K562 (cell line): ENCODE measurements around the gene RNU11. TPM values are rescaled to one million over a fixed set of nuclear protein-coding genes. Genes with fewer than 3 reads are reported as not detected.
A peak's percentile ranks its signal among the peaks of the same experiment; 100 is the strongest.

ENCODE experiments used
- BCL6 ChIP-seq: fragments of 250-450 bp; sonication (Bioruptor Pico); IDR thresholded peaks from 2 replicates; pipeline ENCODE4 v1.4.0; 2020
- CHD2 ChIP-seq: IDR thresholded peaks from 2 replicates; pipeline ENCODE4 v1.6.1; 2011; ENCODE audit warnings: low read depth, low read length
- NR4A1 ChIP-seq, 2 experiments: fragments of 250-450 bp in 1 of 2; fragments of 450-650 bp in 1 of 2; sonication (Bioruptor Pico) in 1 of 2; IDR thresholded peaks; 2 replicates each; pipeline versions ENCODE4 v1.4.0 to v1.6.1; 2016 to 2020; ENCODE audit warnings: mild to moderate bottlenecking in 2 of 2, missing compliant biosample characterization in 1 of 2, missing genetic modification characterization in 1 of 2, moderate library complexity in 1 of 2
- POLR2A ChIP-seq: fragments of 450-650 bp; conservative IDR thresholded peaks from 2 replicates; pipeline ENCODE4 v1.6.1; 2016
- RCOR1 ChIP-seq, 2 experiments: IDR thresholded peaks; 2 replicates each; pipeline ENCODE4 v1.6.1; 2012; ENCODE audit warnings: low read depth in 2 of 2, low read length in 2 of 2, borderline replicate concordance in 1 of 2, improper control_type of control experiment in 1 of 2
- SP2 ChIP-seq: IDR thresholded peaks from 2 replicates; pipeline ENCODE4 v1.6.1; 2011; ENCODE audit warnings: mild to moderate bottlenecking, low read depth, low read length, moderate library complexity; ENCODE audit not compliant: poor library complexity, severe bottlenecking; ENCODE audit errors: extremely low read depth
- SRSF3 ChIP-seq: fragments of 200-400 bp; formaldehyde crosslinking; IDR thresholded peaks from 2 replicates; pipeline ENCODE4 v1.6.1; 2016; ENCODE audit warnings: mild to moderate bottlenecking, low read length, moderate library complexity; ENCODE audit not compliant: insufficient read depth
- YY1 ChIP-seq, 3 experiments: IDR thresholded peaks; 2 replicates each; pipeline ENCODE4 v1.6.1; 2011; ENCODE audit warnings: low read length in 2 of 3, mild to moderate bottlenecking in 2 of 3, moderate library complexity in 2 of 3, borderline replicate concordance in 1 of 3, control low read depth in 1 of 3, low read depth in 1 of 3; ENCODE audit not compliant: insufficient read depth in 3 of 3, insufficient replicate concordance in 2 of 3, control insufficient read depth in 1 of 3, insufficient read length in 1 of 3; ENCODE audit errors: extremely low read depth in 1 of 3
- ZNF253 ChIP-seq: fragments of 250-450 bp; sonication (Bioruptor Pico); conservative IDR thresholded peaks from 2 replicates; pipeline ENCODE4 v1.6.1; 2021; ENCODE audit warnings: mild to moderate bottlenecking
- ZNF280A ChIP-seq: fragments of 450-650 bp; IDR thresholded peaks from 2 replicates; pipeline ENCODE4 v1.6.1; 2018; ENCODE audit warnings: mild to moderate bottlenecking, low read depth; ENCODE audit not compliant: partially characterized antibody
- ZNF280B ChIP-seq: fragments of 250-450 bp; sonication (Bioruptor Pico); IDR thresholded peaks from 2 replicates; pipeline ENCODE4 v1.5.1; 2021; ENCODE audit warnings: mild to moderate bottlenecking
- ZNF436 ChIP-seq: fragments of 250-450, 450-650 bp; sonication (Bioruptor Pico); formaldehyde crosslinking; IDR thresholded peaks from 2 replicates; pipeline ENCODE4 v1.7.0; 2020; ENCODE audit warnings: mild to moderate bottlenecking
- polyA plus RNA-seq, 8 experiments: library from polyadenylated mRNA; depleted of rRNA in 4 of 8; stranded (reverse) in 5 of 8; unstranded in 3 of 8; fragments of >200 nt; fragmentation: Nextera tagmentation in 2 of 8; fragmentation: Illumina TruSeq in 1 of 8; extraction: Ambion mirVana in 2 of 8; extraction: Trizol in 1 of 8; gene quantifications; 2 replicates each; pipeline versions ENCODE4 v1.2.1 to v1.2.3, GENCODE V29; 2011 to 2014; ENCODE audit warnings: inconsistent platforms in 1 of 8, missing spikeins in 1 of 8
- total RNA-seq, 7 experiments: library from RNA; depleted of rRNA in 6 of 7; stranded (reverse); fragments of >200 nt in 6 of 7; fragmentation: Illumina TruSeq in 2 of 7; extraction: Trizol in 2 of 7; gene quantifications; 2 replicates each; pipeline versions ENCODE4 v1.2.1 to v1.2.3, GENCODE V29; 2011 to 2021; ENCODE audit warnings: low replicate concordance in 1 of 7
- TF ChIP-seq, protein P1 (sequence below): sonication (generic); formaldehyde crosslinking; IDR thresholded peaks from 2 replicates; pipeline ENCODE4 v1.8.1; 2022; ENCODE audit warnings: missing genetic modification reagents
- TF ChIP-seq, protein P2 (sequence below): fragments of 200-800 bp; sonication (Bioruptor generic); IDR thresholded peaks from 2 replicates; pipeline ENCODE4 v1.6.1; 2017; ENCODE audit warnings: missing genetic modification characterization, missing compliant biosample characterization
- TF ChIP-seq, protein P3 (sequence below): fragments of 450-650 bp; IDR thresholded peaks from 2 replicates; pipeline ENCODE4 v1.6.1; 2016; ENCODE audit warnings: borderline replicate concordance
- TF ChIP-seq, protein P4 (sequence below): fragments of 450-650 bp; formaldehyde crosslinking; IDR thresholded peaks from 2 replicates; pipeline ENCODE4 v1.4.0; 2022; ENCODE audit warnings: missing genetic modification characterization

RNU11 gene
- total and polyA plus RNA-seq, 9 of the 15 experiments (the other 6 are each of a cell fraction or from before 2014, with no cell fraction given), result not detected

DNA sequence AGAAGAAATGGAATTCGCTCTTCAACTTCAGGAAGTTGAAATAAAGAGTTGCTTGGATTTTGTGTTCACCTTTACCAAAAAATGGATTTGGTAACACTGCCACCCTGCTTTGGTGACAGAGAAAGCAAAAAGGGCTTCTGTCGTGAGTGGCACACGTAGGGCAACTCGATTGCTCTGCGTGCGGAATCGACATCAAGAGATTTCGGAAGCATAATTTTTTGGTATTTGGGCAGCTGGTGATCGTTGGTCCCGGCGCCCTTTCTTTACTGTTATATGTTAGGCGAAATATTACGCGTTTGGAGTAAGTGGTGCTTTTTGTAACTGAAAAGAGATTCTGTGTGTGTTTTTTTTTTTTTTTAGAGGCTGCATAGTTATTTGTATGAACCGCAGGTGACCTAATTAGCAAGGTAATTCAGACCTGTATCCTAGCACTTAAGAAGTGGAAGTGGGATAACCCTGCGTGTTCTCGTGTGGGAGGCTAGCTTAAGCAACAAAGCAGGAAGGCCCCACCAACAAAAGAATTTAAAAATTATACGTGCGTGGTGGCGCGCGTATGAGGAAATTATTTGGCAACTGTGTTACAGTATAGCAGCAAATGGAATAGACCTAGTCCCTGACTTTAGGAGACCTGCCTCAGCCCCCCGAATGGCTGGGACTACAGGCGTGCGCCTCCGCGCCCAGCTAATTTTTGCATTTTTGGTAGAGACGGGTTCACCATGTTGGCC lies at the start of gene RNU11 (continued):
- TF ChIP-seq SRSF3, result no peak
- peak in 2 of 3 experiments; percentile 76 to 85 for TF ChIP-seq YY1 (IDR thresholded peaks at IDR 0.05; ENCODE audit: borderline replicate concordance in 1 of 3, control insufficient read depth in 1 of 3, extremely low read depth in 1 of 3, insufficient read depth in 3 of 3, insufficient read length in 1 of 3, insufficient replicate concordance in 2 of 3, low read depth in 1 of 3, low read length in 2 of 3)
- TF ChIP-seq, protein P1, sequence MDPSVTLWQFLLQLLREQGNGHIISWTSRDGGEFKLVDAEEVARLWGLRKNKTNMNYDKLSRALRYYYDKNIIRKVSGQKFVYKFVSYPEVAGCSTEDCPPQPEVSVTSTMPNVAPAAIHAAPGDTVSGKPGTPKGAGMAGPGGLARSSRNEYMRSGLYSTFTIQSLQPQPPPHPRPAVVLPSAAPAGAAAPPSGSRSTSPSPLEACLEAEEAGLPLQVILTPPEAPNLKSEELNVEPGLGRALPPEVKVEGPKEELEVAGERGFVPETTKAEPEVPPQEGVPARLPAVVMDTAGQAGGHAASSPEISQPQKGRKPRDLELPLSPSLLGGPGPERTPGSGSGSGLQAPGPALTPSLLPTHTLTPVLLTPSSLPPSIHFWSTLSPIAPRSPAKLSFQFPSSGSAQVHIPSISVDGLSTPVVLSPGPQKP (CRISPR knock-in tag), result no peak
- peak; percentile 98 for TF ChIP-seq ZNF436
- TF ChIP-seq BCL6 (CRISPR knock-in tag), result peak; percentile 88; the same call in 1 of the 2 replicates
- TF ChIP-seq CHD2, result peak; percentile 82
- TF ChIP-seq, protein P2, sequence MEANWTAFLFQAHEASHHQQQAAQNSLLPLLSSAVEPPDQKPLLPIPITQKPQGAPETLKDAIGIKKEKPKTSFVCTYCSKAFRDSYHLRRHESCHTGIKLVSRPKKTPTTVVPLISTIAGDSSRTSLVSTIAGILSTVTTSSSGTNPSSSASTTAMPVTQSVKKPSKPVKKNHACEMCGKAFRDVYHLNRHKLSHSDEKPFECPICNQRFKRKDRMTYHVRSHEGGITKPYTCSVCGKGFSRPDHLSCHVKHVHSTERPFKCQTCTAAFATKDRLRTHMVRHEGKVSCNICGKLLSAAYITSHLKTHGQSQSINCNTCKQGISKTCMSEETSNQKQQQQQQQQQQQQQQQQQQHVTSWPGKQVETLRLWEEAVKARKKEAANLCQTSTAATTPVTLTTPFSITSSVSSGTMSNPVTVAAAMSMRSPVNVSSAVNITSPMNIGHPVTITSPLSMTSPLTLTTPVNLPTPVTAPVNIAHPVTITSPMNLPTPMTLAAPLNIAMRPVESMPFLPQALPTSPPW, result peak; percentile 85
- peak; percentile 96 for TF ChIP-seq ZNF253 (CRISPR knock-in tag)
- TF ChIP-seq, protein P3, sequence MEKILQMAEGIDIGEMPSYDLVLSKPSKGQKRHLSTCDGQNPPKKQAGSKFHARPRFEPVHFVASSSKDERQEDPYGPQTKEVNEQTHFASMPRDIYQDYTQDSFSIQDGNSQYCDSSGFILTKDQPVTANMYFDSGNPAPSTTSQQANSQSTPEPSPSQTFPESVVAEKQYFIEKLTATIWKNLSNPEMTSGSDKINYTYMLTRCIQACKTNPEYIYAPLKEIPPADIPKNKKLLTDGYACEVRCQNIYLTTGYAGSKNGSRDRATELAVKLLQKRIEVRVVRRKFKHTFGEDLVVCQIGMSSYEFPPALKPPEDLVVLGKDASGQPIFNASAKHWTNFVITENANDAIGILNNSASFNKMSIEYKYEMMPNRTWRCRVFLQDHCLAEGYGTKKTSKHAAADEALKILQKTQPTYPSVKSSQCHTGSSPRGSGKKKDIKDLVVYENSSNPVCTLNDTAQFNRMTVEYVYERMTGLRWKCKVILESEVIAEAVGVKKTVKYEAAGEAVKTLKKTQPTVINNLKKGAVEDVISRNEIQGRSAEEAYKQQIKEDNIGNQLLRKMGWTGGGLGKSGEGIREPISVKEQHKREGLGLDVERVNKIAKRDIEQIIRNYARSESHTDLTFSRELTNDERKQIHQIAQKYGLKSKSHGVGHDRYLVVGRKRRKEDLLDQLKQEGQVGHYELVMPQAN, result peak; percentile 91
- TF ChIP-seq NR4A1 (CRISPR knock-in tag; IDR thresholded peaks at IDR 0.05), result no peak; the same call in 1 of the 2 replicates
- TF ChIP-seq NR4A1 (tag; IDR thresholded peaks at IDR 0.05), result 0 out of 2 replicates have a peak, but pooled peaks have one; percentile 78
- peak; percentile 100 for TF ChIP-seq POLR2A
- peak; percentile 97 for TF ChIP-seq ZNF280B (CRISPR knock-in tag)
- TF ChIP-seq, protein P4, sequence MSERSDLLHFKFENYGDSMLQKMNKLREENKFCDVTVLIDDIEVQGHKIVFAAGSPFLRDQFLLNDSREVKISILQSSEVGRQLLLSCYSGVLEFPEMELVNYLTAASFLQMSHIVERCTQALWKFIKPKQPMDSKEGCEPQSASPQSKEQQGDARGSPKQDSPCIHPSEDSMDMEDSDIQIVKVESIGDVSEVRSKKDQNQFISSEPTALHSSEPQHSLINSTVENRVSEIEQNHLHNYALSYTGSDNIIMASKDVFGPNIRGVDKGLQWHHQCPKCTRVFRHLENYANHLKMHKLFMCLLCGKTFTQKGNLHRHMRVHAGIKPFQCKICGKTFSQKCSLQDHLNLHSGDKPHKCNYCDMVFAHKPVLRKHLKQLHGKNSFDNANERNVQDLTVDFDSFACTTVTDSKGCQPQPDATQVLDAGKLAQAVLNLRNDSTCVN (CRISPR knock-in tag), result peak; percentile 100
- TF ChIP-seq ZNF280A, result no peak
- TF ChIP-seq SP2, result peak; percentile 41
- peak; percentile 84 to 91; a peak in 3 of 4 replicates for TF ChIP-seq RCOR1 (IDR thresholded peaks at IDR 0.05; ENCODE audit: borderline replicate concordance in 1 of 2, low read depth in 2 of 2, low read length in 2 of 2)
